Stimulated activated CD8-positive, alpha-beta memory T cell treated with anti-CD3 and anti-CD28 coated beads, Interleukin-12 subunit alpha, Interleukin-12 subunit beta, amount 100 ng/mL, for 1 hour (primary cell): ENCODE measurements around the gene OR6Q1.

Source experiments
- DNase-seq: peaks from one replicate; pipeline ENCODE4 v3.0.0-alpha.2; 2020; ENCODE audit warnings: low read depth

OR6Q1 gene

GRCh38 chr11:58058276-58059006, 27.7 kb downstream of the OR6Q1 start:
- no peak for DNase-seq

GRCh38 chr11:58059007-58059350, 28.2 kb downstream of the OR6Q1 start:
- DNase-seq = no peak

DNA sequence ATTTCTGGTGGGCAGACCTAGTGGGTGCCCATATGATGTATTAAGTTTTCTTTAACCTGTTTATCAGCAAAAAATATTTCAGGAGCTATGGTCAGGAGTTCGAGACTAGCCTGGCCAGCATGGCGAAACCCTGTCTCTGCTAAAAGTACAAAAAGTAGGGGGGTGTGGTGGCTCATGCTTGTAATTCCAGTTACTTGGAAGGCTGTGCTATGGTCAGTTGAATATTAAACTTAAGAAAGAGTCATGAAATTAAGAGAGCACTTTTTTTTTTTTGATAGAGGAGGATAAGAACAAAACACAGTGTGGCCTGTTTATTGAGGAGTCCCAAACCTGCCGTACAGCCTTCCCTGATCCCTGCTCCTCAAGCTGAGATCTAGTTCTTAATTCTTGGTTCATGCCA, 29.8 kb downstream of the OR6Q1 start:
- no peak for DNase-seq

DNA sequence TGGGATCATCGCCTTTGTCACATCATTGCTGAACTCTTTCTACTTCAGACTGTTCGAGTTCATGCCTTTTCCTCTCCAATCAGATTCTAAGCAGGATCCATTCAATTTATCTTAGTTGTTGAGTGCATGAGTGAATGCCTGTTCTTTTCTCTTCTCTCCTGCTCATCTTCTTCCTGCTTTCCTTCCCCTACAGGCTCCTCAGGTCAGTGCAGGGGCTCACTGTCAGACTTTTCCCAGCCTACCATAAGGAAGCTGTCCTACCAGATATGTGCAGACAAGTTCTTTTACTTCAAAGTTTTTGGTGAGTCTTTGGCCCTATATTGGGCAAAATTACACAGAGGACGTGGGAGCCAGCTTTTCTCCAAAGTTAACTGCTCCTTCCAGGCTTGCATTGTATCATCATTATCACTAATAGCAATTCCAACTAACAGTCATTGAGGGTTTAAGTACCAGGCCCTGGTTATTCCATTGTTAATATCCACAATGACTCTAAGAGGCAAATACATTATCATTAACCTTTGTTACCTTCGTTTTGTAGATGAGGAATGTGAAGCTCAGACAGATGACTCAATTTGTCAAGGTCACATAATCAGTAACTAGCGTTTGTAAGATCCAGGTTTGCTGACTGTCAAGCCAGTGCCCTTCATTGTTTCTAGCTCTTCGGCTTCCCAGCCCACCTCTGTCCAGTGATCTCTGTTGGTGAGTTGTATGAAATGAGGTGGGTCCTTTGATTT, 30.4 kb downstream of the OR6Q1 start:
- DNase-seq = no peak

- DNase-seq = no peak
Observed at GRCh38 chr11:58061813-58062212, 31.1 kb downstream of the OR6Q1 start.

GRCh38 chr11:58067685-58068084, 36.9 kb downstream of the OR6Q1 start:
- no peak for DNase-seq

GRCh38 chr11:58068655-58069054, 37.9 kb downstream of the OR6Q1 start:
- DNase-seq = no peak

DNA sequence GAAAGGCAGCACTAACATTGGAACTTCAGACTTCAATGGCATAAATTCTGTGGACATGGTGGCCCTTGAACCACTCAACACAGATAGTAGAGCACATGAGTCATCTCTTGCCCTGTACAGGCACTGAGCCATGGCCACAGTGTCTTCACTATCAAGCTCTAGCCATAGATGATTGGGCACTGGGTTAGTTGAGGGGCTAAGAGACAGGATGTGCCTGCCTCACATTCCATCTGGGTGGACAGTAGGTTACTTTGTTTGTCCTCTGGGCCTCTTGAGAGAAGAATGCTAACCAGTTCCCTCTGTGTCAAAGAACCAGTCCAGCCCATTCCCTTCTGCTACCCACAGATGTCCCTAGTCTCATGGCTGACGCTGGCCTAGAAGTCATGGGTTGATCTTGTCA, 39.8 kb downstream of the OR6Q1 start:
- DNase-seq = no peak

- no peak for DNase-seq
Observed at GRCh38 chr11:58075781-58076180, 45.0 kb downstream of the OR6Q1 start.
